Glutamatergic neuron (in vitro differentiated cells): ENCODE results near the gene TSHR. TPM values are rescaled to one million over a fixed set of nuclear protein-coding genes. Genes with fewer than 3 reads are reported as not detected.
"Not testable (repeated sequence)": the region's sequence is repeated elsewhere in the genome, so short reads cannot be mapped to it uniquely, and the experiment has no call there.

ENCODE experiments used
- DNase-seq: peaks from one replicate; pipeline ENCODE4 v3.0.0; 2022
- H3K27ac Mint-ChIP-seq: one replicate; pipeline ENCODE4 v1.8.0; 2020; ENCODE audit warnings: mild to moderate bottlenecking, mixed read lengths, inconsistent platforms; ENCODE audit not compliant: unreplicated experiment
- H3K27me3 Mint-ChIP-seq: one replicate; pipeline ENCODE4 v1.8.0; 2020; ENCODE audit warnings: mild to moderate bottlenecking, moderate library complexity, mixed read lengths, inconsistent platforms; ENCODE audit not compliant: unreplicated experiment
- H3K36me3 Mint-ChIP-seq: one replicate; pipeline ENCODE4 v1.8.0; 2020; ENCODE audit warnings: mild to moderate bottlenecking, mixed read lengths, inconsistent platforms; ENCODE audit not compliant: unreplicated experiment
- H3K4me1 Mint-ChIP-seq: one replicate; pipeline ENCODE4 v1.8.0; 2020; ENCODE audit warnings: mild to moderate bottlenecking, low read depth, mixed read lengths, inconsistent platforms; ENCODE audit not compliant: unreplicated experiment
- H3K4me3 Mint-ChIP-seq: one replicate; pipeline ENCODE4 v1.8.0; 2020; ENCODE audit warnings: mild to moderate bottlenecking, mixed read lengths, inconsistent platforms; ENCODE audit not compliant: unreplicated experiment
- H3K9me3 Mint-ChIP-seq: one replicate; pipeline ENCODE4 v1.8.0; 2020; ENCODE audit warnings: mild to moderate bottlenecking, moderate library complexity, mixed read lengths, inconsistent platforms; ENCODE audit not compliant: unreplicated experiment
- total RNA-seq: library from RNA; stranded (reverse); fragmentation: NEBNext Ultra II Directional; extraction: Animal tissue kit (Norgen Biotek cat#: 25700); gene quantifications from one replicate; pipeline ENCODE4 v1.2.1, GENCODE V29; 2021; ENCODE audit not compliant: unreplicated experiment
- TF ChIP-seq, protein P1 (sequence below): fragments of 200-600 bp; sonication (generic); IDR thresholded peaks from one replicate; pipeline ENCODE4 v1.5.0; 2021; ENCODE audit not compliant: partially characterized antibody, unreplicated experiment

The TSHR gene
- total RNA-seq, 1 donor from 2014 or later = 0.74 TPM

DNA sequence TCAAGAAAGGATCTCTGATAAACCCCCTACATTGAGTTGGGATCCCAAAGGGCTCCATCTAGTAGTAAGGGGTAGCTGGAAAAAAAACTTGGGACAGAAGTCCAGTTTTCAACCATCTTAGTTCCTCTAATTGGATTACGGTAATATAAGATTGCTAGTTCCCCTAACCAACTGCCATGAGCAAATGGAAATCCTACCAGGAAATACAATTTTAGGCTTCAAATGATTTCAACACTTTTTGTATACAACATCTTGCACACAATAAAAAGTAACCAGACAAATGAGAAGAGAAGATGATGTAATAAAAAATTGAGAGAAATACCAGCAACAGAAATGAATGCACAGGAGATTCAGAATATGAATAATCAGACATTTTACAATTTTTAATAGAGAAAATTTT, 73.0 kb downstream of the TSHR start:
- Mint-ChIP-seq H3K9me3 (no peaks in the 10 kb centered on the region), H3K27ac (no peak overlapping the region), H3K36me3 (no peaks in the 10 kb centered on the region), H3K27me3 (peaks cover 2% of the 10 kb centered on the region), H3K4me1 (no peaks in the 10 kb centered on the region), H3K4me3 (no peak overlapping the region)
- TF ChIP-seq, protein P1, sequence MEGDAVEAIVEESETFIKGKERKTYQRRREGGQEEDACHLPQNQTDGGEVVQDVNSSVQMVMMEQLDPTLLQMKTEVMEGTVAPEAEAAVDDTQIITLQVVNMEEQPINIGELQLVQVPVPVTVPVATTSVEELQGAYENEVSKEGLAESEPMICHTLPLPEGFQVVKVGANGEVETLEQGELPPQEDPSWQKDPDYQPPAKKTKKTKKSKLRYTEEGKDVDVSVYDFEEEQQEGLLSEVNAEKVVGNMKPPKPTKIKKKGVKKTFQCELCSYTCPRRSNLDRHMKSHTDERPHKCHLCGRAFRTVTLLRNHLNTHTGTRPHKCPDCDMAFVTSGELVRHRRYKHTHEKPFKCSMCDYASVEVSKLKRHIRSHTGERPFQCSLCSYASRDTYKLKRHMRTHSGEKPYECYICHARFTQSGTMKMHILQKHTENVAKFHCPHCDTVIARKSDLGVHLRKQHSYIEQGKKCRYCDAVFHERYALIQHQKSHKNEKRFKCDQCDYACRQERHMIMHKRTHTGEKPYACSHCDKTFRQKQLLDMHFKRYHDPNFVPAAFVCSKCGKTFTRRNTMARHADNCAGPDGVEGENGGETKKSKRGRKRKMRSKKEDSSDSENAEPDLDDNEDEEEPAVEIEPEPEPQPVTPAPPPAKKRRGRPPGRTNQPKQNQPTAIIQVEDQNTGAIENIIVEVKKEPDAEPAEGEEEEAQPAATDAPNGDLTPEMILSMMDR = no peak
- DNase-seq = no peak

DNA sequence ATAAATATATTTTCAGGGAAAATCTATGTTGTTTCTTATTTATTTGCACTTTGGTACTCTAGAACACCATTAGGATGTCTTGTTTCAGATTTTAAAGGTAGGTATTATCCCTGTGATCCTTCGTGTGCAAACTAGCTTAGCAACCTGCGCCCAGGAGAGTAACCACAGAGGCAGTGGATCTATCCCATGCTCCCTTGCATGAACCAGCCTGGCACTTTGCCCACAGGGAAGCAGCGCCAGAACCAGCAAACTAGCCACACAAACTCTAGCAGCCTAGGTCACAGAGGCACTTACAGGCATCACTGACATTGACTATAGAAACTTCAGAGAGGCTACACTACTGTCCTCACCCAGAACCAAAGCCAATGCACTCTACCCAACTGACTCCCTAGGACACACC, 76.1 kb downstream of the TSHR start:
- DNase-seq = no peak
- H3K36me3 Mint-ChIP-seq = peaks cover 8% of the 10 kb centered on the region
- no peak overlapping the region for H3K4me3 Mint-ChIP-seq
- H3K27ac Mint-ChIP-seq = no peak overlapping the region
- H3K27me3 Mint-ChIP-seq = peaks cover 2% of the 10 kb centered on the region
- TF ChIP-seq, protein P1 = no peak
- H3K9me3 Mint-ChIP-seq = no peaks in the 10 kb centered on the region
- H3K4me1 Mint-ChIP-seq = no peaks in the 10 kb centered on the region

DNA sequence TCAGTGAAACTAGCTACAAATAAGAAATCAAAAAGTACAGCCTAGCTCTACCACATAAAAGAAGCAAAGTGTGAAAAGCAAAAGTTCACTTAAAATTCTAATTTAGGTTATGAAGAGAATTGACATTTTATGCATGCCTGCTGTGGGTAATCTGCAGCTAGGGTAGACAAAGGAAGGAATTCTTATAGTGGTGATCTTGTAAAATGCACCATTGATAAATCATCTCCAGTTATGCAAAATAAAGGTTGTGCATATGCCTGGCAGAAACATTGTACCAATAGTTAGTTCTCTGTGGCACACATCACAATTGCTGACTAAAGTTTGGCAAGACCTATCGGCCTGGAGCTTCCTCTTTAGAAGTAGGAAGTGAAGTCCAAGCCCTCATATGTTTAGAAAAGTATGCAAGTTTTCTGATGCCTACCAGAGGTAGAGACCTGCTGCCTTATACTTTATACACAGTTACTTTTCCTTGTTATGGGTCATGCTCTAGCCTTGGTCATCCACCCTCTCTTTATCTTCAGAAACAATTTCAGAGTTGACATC, 78.3 kb downstream of the TSHR start:
- H3K27me3 Mint-ChIP-seq = peaks cover 2% of the 10 kb centered on the region
- H3K4me1 Mint-ChIP-seq = no peaks in the 10 kb centered on the region
- TF ChIP-seq, protein P1 = no peak

DNA sequence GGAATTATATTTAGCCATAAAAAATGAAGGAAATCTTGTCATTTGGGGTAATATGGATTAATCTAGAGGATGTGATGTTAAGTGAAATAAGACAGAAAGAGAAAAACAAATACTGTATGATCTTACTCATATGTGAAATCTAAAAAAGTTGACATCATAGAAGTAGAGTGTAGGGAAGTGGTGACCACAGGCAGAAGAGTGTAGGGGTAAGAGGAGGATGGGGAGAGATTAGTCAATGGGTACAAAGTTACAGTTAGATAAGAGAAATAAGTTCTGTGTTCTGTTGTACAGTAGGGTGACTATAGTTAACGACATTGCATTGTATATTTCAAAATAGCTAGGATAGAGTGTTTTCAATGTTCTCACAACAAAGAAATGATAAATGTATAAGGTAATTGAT, 87.0 kb downstream of the TSHR start:
- Mint-ChIP-seq H3K27me3 (no peaks in the 10 kb centered on the region), H3K9me3 (no peaks in the 10 kb centered on the region), H3K4me3 (no peak overlapping the region), H3K4me1 (no peaks in the 10 kb centered on the region), H3K27ac (no peak overlapping the region), H3K36me3 (no peaks in the 10 kb centered on the region)
- TF ChIP-seq, protein P1 = no peak
- DNase-seq = no peak

More for the DNA sequence above, 78.3 kb downstream of the TSHR start:
- Mint-ChIP-seq H3K36me3 (peaks cover 10% of the 10 kb centered on the region), H3K27ac (no peak overlapping the region), H3K9me3 (peaks cover 1% of the 10 kb centered on the region), H3K4me3 (no peak overlapping the region)
- no peak for DNase-seq

DNA sequence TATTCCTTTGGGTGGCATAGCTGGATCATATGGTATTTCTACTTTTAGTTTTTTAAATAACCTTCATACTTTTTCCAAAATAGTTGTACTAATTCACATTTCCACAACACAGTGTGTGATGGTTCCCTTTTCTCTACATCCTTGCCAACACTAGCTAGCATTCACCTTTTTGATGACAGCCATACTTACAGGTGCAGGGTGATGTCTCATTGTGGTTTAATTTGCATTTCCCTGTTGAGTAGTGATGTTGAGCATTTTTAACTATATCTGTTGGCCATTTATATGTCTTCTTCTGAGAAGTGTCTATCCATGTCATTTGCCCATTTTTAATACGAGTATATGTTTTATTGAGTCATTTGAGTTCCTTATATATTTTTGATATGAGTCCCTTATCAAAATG, 96.1 kb downstream of the TSHR start:
- TF ChIP-seq, protein P1 = no peak
- Mint-ChIP-seq H3K4me1 (no peaks in the 10 kb centered on the region), H3K36me3 (peaks cover 19% of the 10 kb centered on the region), H3K4me3 (no peak overlapping the region), H3K27ac (no peak overlapping the region), H3K27me3 (no peaks in the 10 kb centered on the region), H3K9me3 (no peaks in the 10 kb centered on the region)
- no peak for DNase-seq

DNA sequence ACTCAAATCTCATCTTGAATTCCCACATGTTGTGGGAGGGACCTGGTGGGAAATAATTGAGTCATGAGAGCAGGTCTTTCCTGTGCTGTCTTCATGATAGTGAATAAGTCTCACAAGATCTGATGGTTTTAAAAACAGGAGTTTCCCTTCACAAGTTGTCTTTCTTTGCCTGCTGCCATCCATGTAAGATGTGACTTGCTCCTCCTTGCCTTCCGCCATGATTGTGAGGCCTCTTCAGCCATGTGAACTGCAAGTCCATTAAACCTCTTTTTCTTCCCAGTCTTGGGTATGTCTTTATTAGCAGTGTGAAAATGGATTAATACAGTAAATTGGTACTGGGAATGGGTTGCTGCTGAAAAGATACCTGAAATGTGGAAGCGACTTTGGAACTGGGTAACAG, 98.6 kb downstream of the TSHR start:
- not testable (repeated sequence) for H3K4me3 Mint-ChIP-seq, H3K27me3 Mint-ChIP-seq

More for the DNA sequence above, 98.6 kb downstream of the TSHR start:
- not testable (repeated sequence) for H3K27ac Mint-ChIP-seq, DNase-seq, H3K4me1 Mint-ChIP-seq, H3K9me3 Mint-ChIP-seq
- H3K36me3 Mint-ChIP-seq = peaks cover 19% of the 10 kb centered on the region
